Common myeloid progenitor, CD34-positive (primary cell): ENCODE data around the gene NKG7.
A peak's percentile ranks its signal among the peaks of the same experiment; 100 is the strongest.
"Not testable (repeated sequence)": the region's sequence is repeated elsewhere in the genome, so short reads cannot be mapped to it uniquely, and the experiment has no call there.

Experiments
- CTCF ChIA-PET: fragments of 350-600 bp; sonication (Branson Sonifier 250); formaldehyde crosslinking; loops from one replicate; lab custom pipeline; 2021; ENCODE audit warnings: antibody characterized with exemption; lab: Charles Lee
- POLR2A ChIA-PET: fragments of 350-600 bp; sonication (Branson Sonifier 250); formaldehyde crosslinking; loops from one replicate; lab custom pipeline; 2021; ENCODE audit warnings: antibody characterized with exemption; lab: Charles Lee
- DNase-seq, 3 donors: peaks; one replicate each; pipeline versions ENCODE4 v3.0.0 to v3.0.0-alpha.2; 2013
- H3K27ac ChIP-seq, 2 experiments: 1 replicate in 1 of 2; 2 replicates in 1 of 2; pipeline ENCODE4 v1.7.0; 2013; ENCODE audit warnings: inconsistent platforms in 2 of 2, low read length in 2 of 2, mild to moderate bottlenecking in 2 of 2, low read depth in 1 of 2, moderate library complexity in 1 of 2; ENCODE audit not compliant: severe bottlenecking in 2 of 2, insufficient read depth in 1 of 2, poor library complexity in 1 of 2
- H3K27me3 ChIP-seq, 5 experiments: replicated peaks in 2 of 5; 1 replicate in 3 of 5; 2 replicates in 2 of 5; pipeline versions ENCODE4 v1.6.1 to v1.7.0; 2013; ENCODE audit warnings: low read length in 4 of 5, mild to moderate bottlenecking in 2 of 5, moderate library complexity in 2 of 5, inconsistent platforms in 1 of 5; ENCODE audit not compliant: insufficient read depth in 5 of 5, control insufficient read depth in 4 of 5
- H3K36me3 ChIP-seq, 4 experiments: 1 replicate in 2 of 4; 2 replicates in 2 of 4; pipeline versions ENCODE4 v1.6.1 to v1.7.0; 2013; ENCODE audit warnings: low read length in 3 of 4, control low read depth in 1 of 4, mild to moderate bottlenecking in 1 of 4; ENCODE audit not compliant: control insufficient read depth in 4 of 4, insufficient read depth in 4 of 4
- H3K4me1 ChIP-seq, 4 experiments: 1 replicate in 3 of 4; 2 replicates in 1 of 4; pipeline versions ENCODE4 v1.6.1 to v1.7.1; 2013; ENCODE audit warnings: low read length in 3 of 4, mild to moderate bottlenecking in 3 of 4, control low read depth in 1 of 4, inconsistent platforms in 1 of 4, moderate library complexity in 1 of 4; ENCODE audit not compliant: control insufficient read depth in 4 of 4, insufficient read depth in 4 of 4; ENCODE audit errors: control extremely low read depth in 1 of 4
- H3K4me3 ChIP-seq, 7 experiments: 1 replicate in 4 of 7; 2 replicates in 3 of 7; pipeline versions ENCODE4 v1.5.1 to v1.7.0; 2013; ENCODE audit warnings: mild to moderate bottlenecking in 7 of 7, low read length in 6 of 7, moderate library complexity in 6 of 7, inconsistent platforms in 2 of 7, low read depth in 2 of 7, control low read depth in 1 of 7; ENCODE audit not compliant: insufficient read depth in 4 of 7, control insufficient read depth in 1 of 7; ENCODE audit errors: extremely low read depth in 1 of 7
- H3K9me3 ChIP-seq, 5 experiments: 1 replicate in 4 of 5; 2 replicates in 1 of 5; pipeline versions ENCODE4 v1.6.1 to v1.7.1; 2013; ENCODE audit warnings: low read length in 4 of 5, mild to moderate bottlenecking in 2 of 5, inconsistent platforms in 1 of 5, low read depth in 1 of 5, moderate library complexity in 1 of 5; ENCODE audit not compliant: control insufficient read depth in 4 of 5, insufficient read depth in 2 of 5; ENCODE audit errors: control extremely low read depth in 1 of 5
- WGBS: methylation state at CpG from one replicate; pipeline ENCODE4 v1.1.5; 2013; ENCODE audit not compliant: insufficient coverage; 5-methylcytosine and 5-hydroxymethylcytosine counted together

The NKG7 gene

DNA sequence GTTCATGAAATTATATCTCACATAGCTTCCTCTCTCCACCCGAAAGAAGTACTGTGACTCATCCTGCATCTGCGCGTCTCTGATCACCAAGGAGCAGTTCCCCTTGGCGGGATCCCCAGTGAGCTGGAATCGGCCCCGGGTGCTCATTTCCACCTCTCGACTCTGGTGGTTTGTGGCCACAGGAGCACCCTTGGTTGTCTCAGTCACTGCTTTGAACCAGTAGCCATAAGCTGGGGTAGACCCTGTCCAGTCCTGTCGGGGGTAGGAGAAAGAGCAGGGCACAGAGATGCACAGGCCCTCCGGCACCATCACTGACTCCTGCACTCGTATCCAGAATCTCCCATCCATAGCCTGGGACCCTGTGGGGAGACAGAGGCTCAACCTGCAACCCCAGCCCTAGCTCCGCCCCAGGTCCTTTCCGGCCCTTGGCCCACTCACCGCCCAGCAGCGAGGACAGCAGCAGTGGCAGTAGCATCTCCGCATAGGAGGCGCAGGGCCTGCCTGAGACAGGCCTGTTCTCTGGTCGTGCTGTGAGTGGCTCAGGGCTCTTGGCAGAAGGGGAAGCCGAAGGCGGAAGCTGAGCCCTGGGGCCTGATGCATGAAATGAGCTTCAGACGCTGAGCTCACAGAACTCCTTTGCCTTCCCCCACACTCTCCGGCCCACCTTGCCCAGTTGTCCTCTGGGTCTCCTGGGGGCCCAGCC, 44.8 kb upstream of the NKG7 start, which contains the start of gene SIGLEC10:
Gene SIGLEC10 (minus strand): TSS at position 536 of the 703 bp plus-strand sequence. CDS start 61 bp downstream, at position 475.
- H3K36me3 ChIP-seq, result peaks cover 0 to 5% (median 4%) of the 10 kb centered on the region in 4 experiments
- H3K27ac ChIP-seq, result peak within 1 kb of the TSS in 1 of 2 experiments; percentile 49
- ChIA-PET POLR2A (interaction anchor here (0.8 kb wide), 1 partner anchor 43 kb away, joined by 3 read pairs; no protein-coding TSS in a partner anchor), CTCF (interaction anchor here (0.8 to 7.3 kb wide), 12 partner anchors 9 to 245 kb away, joined by 3 to 101 read pairs (median 5); no protein-coding TSS in a partner anchor)
- no peaks in the 10 kb centered on the region for H3K9me3 ChIP-seq
- WGBS, result 9% methylated on average over 17 of the region's 21 CpGs
- H3K4me3 ChIP-seq, result peak within 1 kb of the TSS in 6 of 7 experiments; percentile 10 to 44 (median 32)
- DNase-seq, result peak; percentile 77 to 93 (median 90)
- peaks cover 3 to 58% (median 42%) of the 10 kb centered on the region in 4 experiments for H3K4me1 ChIP-seq
- no peaks in the 10 kb centered on the region for H3K27me3 ChIP-seq

DNA sequence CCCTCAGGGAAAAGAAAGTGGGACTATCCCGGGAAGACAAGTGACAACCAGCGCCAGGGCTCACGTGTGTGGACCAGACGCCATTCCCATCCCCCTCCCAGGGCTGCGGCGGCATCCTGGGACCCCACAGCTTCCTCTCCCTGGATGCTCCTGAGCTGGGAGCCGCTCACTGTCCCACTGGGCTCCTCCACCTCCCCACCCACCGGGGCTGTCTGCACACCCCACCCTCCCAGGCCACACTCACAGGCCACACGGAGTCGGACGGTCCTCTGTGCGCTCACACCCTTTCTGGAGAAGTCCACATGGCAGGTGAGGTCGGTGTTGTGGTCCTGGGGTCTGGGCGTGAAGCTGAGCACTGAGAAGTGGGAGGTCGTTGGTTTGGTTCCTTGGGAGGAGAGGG, 44.0 kb upstream of the NKG7 start:
- Histone ChIP-seq H3K4me3 (peak overlapping the region in 1 of 7 experiments; percentile 39), H3K4me1 (peaks cover 3 to 54% (median 36%) of the 10 kb centered on the region in 4 experiments)
- POLR2A ChIA-PET, H3K27me3 ChIP-seq, DNase-seq, H3K9me3 ChIP-seq, H3K27ac ChIP-seq, H3K36me3 ChIP-seq: not testable (repeated sequence)
- CTCF ChIA-PET, result interaction anchor here (0.9 to 7.3 kb wide), 3 partner anchors 8 to 17 kb away, joined by 3 to 101 read pairs (median 16); no protein-coding TSS in a partner anchor
- 96% methylated on average over 3 of the region's 15 CpGs for WGBS

DNA sequence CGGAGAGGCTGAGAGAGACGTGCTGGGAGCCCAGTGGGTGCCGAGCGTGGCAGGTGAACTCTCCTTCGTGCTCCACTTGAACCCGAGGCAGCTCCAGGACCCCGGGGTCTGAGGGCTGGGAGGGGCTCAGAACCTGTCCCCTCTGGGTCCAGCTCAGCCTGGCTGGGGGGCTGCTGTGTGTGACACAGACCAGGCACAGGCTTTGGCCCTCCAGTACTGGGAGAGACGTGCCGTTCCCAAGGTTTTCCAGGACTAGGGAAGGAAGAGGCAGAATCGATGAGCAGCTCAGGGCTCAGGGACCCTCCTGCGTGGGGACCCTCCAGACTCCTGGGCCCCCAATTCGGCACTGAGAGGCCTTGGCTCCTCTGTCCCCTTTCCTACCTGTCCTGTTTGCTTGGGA, 42.7 kb upstream of the NKG7 start:
- Histone ChIP-seq H3K4me3 (no peak overlapping the region), H3K4me1 (peaks cover 3 to 43% (median 27%) of the 10 kb centered on the region in 4 experiments), H3K9me3 (no peaks in the 10 kb centered on the region), H3K27me3 (no peaks in the 10 kb centered on the region), H3K27ac (no peak overlapping the region), H3K36me3 (peaks cover 4 to 5% (median 4%) of the 10 kb centered on the region in 4 experiments)
- WGBS, result 100% methylated on average over 12 of the region's 12 CpGs
- no peak for DNase-seq
- ChIA-PET POLR2A (interaction anchor here (0.6 kb wide), 1 partner anchor 25 kb away, joined by 3 read pairs; no protein-coding TSS in a partner anchor), CTCF (interaction anchor here (0.9 to 7.3 kb wide), 3 partner anchors 15 to 242 kb away, joined by 3 to 101 read pairs (median 3); no protein-coding TSS in a partner anchor)

DNA sequence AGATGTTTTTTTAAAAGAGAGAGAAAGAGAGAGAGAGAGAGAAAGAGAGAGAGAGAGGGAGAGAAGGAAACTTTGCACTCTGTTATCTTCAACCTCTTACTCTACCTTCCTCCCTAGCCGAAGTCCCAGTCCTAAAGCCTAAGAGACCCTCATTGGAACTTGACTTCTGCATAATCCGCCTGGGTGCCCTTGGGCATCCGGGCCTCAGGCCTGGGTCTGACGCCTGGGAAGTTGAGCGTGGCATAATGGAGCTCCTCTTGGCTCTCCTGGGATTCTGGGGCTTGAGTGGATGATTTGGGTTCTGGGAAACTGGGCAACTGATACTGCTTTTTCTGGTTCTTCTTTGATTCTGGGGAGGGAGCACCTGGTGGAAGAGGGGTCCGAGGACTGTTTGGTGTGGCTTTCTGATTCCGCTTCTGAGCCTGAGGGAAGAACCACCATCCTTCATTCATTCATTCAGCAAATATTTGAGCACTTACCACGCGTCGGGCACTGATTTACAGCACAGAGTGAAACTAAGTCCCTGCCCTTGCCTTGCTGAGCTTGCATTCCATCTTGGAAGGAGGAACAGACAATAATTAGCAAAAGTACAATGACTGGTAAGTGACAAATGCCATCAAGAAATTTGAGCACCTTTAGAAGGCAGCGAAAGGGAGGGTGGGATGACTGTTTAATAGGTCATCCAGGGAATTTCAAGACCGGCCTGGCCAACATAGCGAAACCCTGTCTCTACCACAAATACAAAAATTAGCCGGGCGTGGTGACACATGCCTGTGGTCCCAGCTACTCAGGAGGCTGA, 38.7 kb upstream of the NKG7 start:
- CTCF ChIA-PET, result interaction anchor here (2.4 kb wide), 1 partner anchor 10 kb away, joined by 9 read pairs; no protein-coding TSS in a partner anchor
- WGBS, result 96% methylated on average over 14 of the region's 15 CpGs
- no peaks in the 10 kb centered on the region for H3K9me3 ChIP-seq

DNA sequence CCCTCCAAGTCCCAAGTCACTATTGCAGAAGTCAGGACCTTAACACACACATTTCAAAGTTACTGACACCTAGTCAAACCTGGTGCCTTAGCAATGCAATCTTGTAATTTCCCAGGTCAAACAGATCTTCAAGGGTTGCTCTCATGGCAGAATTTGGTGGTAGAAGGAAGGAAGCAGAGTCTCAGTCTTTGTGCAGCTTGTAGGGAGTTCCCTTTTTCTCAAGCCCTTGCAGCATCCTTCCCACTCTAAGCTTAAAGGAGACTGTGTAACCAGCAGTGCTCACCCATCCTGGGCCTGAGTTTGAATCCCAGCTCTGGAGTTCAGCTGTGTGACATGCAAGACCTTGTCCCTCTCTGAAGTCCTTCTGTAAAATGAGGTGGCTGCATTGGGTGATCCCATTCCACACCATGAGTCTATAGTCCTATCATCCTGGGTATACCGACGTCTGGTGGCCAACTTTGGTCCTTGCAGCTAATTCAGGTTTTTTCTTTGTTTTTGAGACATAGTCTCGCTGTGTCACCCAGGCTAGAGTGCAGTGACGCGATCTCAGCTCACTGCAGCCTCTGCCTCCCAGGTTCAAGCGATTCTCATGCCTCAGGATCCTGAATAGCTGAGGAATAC, 35.2 kb upstream of the NKG7 start:
- DNase-seq, result peak; percentile 42 to 85 (median 84)
- POLR2A ChIA-PET, result interaction anchor here (0.7 kb wide), 1 partner anchor 319 kb away, joined by 3 read pairs; no protein-coding TSS in a partner anchor

More for the DNA sequence above, 38.7 kb upstream of the NKG7 start:
- Histone ChIP-seq H3K27me3 (no peaks in the 10 kb centered on the region), H3K4me1 (peaks cover 12 to 38% (median 33%) of the 10 kb centered on the region in 4 experiments), H3K27ac (no peak overlapping the region), H3K4me3 (no peak overlapping the region), H3K36me3 (peaks cover 4 to 5% (median 4%) of the 10 kb centered on the region in 4 experiments)
- POLR2A ChIA-PET, result no interaction called here
- no peak for DNase-seq

DNA sequence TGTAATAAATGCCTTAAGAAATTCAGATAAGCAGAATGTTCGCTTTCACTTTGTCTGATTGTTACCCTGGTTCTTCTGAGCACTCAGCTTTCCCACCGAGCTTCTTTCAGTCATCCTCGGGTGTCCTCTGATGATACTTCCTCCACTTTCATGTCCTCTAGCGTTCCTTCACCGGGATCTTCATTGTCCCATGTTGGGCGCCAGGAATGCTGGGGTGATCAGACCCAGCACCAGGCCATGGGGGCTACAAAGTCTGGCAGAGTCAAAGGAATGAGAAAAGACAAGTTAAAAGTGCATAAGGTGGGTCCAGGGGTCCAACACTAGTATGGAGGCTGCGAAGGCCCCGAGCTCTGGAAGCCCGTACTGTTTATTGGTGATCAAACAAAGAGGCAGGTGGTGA, 29.7 kb upstream of the NKG7 start:
- Histone ChIP-seq H3K4me3 (no peak overlapping the region), H3K9me3 (peaks cover 2 to 10% (median 3%) of the 10 kb centered on the region in 5 experiments), H3K27me3 (no peaks in the 10 kb centered on the region), H3K36me3 (no peaks in the 10 kb centered on the region), H3K27ac (no peak overlapping the region), H3K4me1 (peaks cover 0 to 7% (median 3%) of the 10 kb centered on the region in 4 experiments)
- DNase-seq, result no peak
- CTCF ChIA-PET, result interaction anchor here (1.0 to 10.2 kb wide), 3 partner anchors 17 to 58 kb away, joined by 3 to 101 read pairs (median 15); partner anchors contain the start of gene SIGLEC10
- POLR2A ChIA-PET, result no interaction called here
- WGBS, result 98% methylated on average over 9 of the region's 9 CpGs

More for the DNA sequence above, 35.2 kb upstream of the NKG7 start:
- H3K36me3 ChIP-seq, result peaks cover 0 to 4% (median 0%) of the 10 kb centered on the region in 4 experiments
- 62% methylated on average over 6 of the region's 6 CpGs for WGBS
- peak overlapping the region in 1 of 7 experiments; percentile 16 for H3K4me3 ChIP-seq
- H3K4me1 ChIP-seq, result peaks cover 12 to 34% (median 32%) of the 10 kb centered on the region in 4 experiments
- no peak overlapping the region for H3K27ac ChIP-seq
- CTCF ChIA-PET, result interaction anchor here (0.6 to 3.6 kb wide), 9 partner anchors 10 to 247 kb away, joined by 3 to 22 read pairs (median 6); partner anchors contain the start of genes C19orf84, SIGLEC10 and VSIG10L
- no peaks in the 10 kb centered on the region for H3K27me3 ChIP-seq
- peaks cover 0 to 2% (median 0%) of the 10 kb centered on the region in 5 experiments for H3K9me3 ChIP-seq
